NCI-H1105 treated with DMSO at 0.1 percent for 48 hours (cell line): Measurements from ENCODE around the gene MAP3K7CL.

Experiments
- DNase-seq: peaks from one replicate; lab custom pipeline; 2025; lab: John Stamatoyannopoulos, UW

Gene MAP3K7CL

DNA sequence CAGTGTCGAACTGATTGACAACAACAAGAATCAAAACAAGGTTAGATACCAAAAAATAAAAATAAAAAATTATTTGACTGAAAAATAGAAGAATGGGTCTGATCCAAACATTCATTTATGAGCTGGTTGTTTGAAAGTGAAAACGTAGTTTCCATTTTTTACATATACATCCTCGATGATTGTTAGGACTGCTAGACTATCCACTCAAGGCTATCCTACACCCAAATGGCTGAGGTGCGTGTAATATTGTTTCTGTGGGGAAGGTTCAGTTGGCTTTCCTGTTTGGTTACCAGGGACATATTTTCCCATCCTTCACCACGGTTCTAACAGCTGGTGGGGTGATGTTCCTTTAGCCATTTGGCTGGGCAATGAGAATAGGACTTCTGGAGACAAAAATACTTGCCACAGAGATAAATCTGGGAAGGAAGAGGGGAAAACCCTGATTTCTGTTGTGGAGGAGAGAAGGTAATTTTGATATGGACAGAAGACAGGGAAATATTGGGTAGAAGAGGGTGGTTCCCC lies 66.3 kb downstream of the MAP3K7CL start:
- DNase-seq: no peak

DNA sequence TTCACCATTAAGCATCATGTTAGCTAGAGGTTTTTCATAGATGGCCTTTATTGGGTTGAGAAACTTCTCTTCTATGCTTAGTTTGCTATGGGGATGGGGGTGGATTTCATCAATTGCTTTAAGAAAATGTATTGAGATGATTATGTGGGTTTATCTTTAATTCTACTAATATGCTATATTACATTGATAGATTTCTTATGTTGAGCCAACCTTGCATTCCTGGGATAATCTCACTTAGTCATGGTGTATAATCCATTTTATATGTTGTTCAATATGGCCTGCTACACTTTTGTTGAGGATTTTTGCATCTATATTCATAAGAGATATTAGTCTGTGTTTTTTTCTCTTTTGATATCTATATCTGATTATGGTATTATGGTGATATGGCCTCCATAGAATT lies 70.7 kb downstream of the MAP3K7CL start:
- no peak for DNase-seq

DNA sequence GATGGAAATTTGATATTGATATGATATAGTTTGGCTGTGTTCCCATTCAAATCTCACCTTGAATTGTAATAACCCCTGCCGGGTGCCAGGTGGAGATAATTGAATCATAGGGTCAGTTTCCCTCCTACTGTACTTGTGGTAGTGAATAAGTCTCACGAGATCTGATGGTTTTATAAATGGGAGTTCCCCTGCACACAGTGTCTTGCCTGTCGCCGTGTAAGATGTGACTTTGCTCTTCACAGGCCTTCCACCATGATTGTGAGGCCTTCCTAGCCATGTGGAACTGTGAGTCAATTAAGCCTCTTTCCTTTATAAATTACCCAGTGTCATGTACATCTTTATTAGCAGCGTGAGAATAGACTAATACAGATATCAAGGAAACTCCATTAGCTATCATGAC lies 74.6 kb downstream of the MAP3K7CL start:
- no peak for DNase-seq

DNA sequence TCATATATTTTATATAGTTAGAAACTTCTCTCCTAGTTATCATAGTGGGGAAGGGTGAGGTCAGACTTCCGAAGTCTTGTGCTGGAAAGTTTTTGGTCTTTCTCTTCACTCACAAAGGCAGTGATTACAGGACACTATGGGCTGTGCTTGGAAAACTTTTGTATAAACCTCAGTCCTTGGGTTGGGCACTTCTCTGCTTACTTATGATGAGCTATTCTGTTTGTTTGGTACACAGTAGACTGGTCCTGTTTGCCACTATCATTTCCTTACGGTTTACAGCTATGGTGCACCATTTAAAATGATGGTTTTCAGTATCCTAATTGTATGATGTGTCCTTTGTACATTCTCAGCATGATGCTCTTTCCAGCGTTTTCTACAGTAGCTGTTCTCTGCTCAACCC lies 75.5 kb downstream of the MAP3K7CL start:
- DNase-seq: no peak

DNA sequence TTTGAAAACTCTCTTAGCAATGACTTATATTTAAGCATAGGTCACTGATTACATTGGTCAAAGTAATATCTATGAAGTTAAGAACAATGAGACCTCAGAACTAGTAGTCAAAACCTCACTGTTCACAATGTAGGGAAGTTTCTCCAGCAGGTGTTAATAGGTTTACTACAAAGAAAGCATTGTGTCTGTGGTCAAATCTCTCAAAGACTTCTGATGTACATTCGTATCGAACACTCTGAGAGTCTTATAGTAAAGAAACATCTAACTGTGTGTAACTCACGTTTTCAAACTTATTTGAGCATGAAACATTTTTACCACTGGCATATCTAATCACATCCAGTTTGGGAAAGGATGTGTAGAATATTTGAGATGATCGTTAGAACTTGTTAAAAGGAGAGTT lies 76.0 kb downstream of the MAP3K7CL start:
- DNase-seq: no peak

DNA sequence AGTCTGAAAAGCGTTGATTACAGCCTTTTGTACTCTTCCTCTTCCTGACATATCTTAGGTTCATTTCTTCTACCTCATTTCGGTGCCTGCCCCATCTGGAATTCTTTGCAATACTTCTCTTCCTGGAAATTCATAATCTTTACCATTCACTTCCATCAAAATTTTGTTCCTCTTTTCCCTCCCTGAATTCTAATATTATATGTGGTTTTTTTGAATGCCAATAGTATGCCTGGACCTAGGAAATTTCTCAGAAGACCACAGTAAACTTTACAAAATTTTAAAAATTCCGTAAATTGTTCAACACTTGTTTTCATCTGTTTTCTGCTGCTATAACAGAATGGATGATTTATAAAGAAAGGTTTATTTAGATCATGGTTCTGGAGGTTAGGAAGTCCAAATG lies 76.8 kb downstream of the MAP3K7CL start:
- no peak for DNase-seq

DNA sequence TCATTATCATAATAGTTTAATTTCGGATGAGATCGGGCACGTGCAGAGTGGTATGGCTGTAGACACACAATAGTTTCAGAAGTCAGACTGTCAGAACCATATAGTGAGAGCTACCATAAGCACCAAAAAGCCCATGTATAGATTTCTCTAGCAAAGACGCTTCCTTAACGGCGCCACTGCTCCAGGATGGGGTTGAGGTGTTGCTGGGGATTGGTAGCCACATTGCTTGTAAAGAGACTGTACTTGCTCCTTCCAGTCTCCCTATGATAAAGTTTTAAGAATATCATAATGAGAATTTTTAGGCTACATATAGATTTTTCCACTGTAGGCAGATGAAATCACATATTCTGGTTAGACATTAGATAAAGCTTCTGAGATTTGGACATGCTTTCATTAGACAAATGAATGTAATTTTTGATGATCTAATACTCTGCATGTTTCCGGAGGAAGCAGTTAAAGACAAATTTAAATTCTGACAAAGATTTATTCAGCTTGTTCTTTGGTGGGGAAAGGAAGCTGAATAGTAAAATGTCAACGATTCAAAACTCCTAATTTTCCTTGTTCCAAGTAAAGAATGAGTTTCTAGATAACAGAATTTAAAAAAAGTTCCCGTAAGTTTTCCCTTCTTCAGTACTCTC lies 77.7 kb downstream of the MAP3K7CL start:
- no peak for DNase-seq

DNA sequence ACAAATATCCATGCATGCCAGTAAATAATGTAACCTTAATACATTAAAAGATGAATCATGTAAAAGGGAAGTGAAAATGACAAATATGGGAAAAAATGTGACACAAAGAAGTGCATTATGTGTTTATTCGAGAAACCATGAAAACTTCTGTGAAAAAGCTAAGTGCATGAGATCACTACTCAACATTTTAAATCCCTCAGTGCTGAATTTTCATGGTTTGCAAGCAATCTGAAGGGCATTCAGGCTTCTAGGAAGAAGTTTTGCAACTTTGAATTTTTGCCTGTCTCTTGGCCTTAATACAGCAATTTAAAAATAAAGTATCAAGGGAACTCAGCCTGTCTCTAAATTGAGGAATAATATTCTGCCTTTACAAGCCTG lies 78.2 kb downstream of the MAP3K7CL start:
- no peak for DNase-seq

DNA sequence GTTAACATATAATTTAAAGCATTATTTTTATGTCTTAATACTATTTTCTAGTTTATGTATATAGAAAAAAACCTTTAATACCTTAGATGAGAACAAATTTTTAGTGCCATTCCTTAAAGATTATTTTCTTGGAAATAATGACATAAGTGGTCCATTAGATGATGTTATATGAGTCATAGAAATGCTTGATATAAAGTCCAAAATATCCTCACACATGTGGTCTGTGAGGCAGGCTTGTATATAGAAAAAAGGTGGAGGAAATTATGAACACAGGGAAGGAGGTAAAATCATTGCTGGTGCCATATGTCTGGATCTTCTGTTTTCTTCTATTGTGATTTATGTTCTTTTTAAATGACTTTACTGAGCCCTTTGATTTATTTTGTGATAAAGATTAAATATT lies 79.3 kb downstream of the MAP3K7CL start:
- DNase-seq: no peak

DNA sequence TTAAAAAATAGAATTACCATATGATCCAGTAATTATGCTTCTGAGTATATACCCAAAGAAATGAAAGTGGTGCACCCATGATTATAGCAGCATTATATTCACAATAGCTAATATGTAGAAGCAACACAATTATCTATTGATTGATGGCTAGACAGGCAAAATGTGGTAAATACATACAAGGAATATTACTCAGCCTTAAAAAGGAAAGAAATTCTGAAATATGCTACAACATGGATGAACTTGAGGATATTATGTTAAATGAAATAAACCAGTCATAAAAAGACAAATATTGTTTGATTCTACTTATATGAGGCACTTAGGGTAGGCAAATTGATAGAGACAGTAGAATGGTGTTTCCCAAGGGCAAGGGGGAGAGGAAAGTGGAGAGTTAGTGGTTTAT lies 80.8 kb downstream of the MAP3K7CL start:
- no peak for DNase-seq

DNA sequence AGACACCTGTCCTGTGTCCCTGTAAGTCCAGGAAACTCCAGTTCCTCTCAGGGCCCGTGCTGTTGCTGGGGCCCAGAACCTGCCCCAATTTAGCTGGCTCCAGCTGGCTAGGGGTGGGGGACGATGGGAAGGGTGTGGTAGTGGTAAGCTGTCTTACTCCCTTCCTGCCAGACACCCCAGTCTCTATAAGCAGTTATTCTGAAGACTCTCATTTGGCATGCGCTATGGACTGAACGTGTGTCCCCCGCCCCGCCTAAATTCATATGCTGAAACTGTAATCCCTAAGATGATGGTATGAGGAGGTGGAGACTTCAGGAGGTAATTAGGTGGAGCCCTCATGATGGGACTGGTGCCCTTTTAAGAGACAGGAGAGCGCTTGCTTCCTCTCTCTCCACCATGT lies 82.0 kb downstream of the MAP3K7CL start:
- no peak for DNase-seq

DNA sequence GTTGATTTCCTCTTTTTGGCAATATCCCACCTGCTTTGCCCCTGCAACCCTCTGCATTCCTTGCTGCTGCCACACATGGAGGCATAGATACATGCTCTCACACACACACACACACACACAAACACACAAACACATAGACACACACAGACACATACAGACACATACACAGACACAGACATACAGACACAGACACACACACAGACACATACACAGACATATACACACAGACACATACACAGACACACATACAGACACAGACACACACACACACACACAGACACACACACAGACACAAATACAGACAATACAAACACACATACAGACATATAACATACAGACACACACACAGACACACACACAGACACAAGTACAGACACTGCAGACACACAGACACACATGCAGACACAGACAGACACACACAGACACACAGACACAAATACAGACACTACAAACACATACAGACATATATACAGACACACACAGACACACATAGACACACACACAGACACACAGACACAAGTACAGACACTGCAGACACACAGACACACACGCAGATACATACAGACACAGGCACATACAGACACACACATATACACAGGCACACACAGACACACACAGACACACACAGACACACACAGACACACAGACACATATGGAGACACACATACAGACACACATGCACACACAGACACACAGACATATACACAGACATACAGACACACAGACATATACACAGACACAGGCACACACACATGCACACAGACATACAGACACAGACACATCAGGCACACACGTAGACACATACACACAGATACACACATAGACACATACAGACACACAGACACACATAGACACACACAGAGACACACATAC lies 83.3 kb downstream of the MAP3K7CL start:
- DNase-seq: no peak

DNA sequence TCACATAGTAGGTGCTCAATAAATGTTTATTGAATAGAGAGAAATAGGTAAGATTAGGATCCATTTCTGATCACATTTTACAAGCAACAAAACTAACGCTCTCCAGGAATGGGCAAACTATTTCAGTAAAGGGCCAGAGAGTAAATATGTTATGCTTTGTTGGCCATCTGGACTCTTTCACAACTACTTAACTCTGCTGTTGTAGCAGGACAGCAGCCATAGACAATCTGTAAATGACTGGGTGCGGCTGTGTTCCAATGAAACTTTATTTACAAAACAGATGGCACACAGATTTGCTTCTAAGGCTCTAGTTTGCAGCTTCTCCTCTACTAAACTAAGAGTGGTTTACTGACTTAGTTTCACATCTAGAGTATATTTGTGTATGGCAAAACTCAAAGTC lies 85.3 kb downstream of the MAP3K7CL start:
- DNase-seq: no peak

DNA sequence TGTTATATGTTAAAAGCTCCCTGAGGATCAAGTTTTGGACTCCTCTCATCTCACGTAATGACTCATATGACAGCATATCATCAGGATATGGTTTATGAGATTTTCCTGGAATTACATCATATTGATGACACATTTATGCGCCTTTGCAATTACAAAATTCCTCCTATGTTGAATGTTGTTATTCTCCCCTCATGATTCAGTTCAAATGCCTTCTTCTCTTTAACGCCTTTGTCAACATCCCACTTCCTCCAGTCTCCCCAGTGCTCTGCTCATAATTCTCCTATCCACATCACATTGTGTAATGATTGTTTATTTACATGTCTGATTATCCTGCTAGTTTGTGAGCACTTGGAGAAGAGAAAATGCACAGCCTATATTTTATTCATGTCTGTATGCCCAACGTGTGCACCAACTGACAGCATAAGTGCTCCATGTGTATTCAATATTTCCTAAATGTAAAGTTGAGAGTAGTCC lies 87.4 kb downstream of the MAP3K7CL start:
- no peak for DNase-seq

DNA sequence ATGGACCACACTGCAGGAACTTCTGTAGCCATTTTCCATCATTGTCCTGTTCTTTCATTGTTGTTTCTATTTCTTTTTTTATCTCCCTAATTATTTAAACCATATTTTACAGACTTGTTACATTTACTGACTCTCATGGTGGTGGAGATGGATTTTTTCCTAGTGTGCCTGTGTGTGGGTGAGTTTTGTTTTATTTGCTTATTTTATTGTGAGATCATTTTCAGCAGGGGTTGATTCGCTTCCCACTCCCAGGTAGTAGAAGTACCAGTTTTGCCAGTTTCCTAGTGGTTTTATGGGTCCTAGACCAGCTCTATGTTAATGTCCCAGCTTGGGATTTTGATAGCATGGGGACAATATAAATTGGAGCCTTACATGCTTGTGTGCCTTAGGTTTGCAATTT lies 88.3 kb downstream of the MAP3K7CL start:
- no peak for DNase-seq

DNA sequence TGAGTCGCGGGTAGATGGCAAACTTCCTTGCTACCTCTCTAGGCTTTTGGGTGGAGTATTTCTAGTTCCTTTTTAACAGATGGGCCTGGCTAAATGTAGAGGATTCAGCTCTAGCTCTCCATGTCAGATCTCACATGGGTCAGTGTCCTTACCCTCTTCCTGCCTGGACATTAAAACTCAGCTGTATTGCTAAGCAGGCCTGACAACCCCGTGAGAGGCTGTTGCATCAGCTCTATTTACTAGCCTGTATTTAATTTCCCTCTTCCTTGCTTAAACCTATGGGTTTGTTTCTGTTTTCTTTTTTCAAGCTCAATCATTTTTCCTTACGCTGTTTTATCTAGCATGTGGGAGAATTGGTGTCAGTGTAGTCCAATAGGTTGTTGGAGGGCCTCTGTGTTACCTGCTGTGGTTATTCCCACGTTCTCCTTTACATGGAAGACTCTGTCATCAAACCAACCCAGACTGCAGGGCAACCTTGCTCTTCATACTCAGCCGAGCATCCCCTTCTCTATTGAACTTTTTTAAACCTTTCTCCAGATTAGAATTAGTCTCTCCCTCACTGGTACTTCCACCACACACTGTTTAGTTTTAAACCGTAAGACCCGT lies 88.8 kb downstream of the MAP3K7CL start:
- DNase-seq: no peak

DNA sequence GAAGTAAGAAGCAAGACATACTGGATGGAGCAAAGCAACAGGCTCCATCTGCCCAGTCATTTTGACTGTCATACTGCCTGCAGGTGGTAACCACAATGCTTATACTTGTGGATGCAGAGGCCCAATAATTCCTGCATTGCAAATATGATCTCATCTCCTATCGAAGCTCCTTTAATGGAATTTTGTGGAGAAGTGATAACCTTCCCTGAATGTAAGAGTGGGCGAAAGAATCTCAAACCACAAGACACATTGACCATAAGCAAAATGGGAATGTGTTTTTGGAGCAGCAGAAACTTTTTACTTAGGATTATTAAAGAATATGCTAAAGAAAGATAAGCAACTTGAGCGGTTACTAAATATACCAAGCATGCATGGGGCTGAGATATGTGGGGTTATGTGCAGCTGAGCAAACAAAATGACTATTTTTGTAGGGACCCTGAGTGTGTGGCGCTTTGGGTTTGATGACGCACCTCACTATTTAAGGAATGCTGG lies 90.9 kb downstream of the MAP3K7CL start:
- no peak for DNase-seq

DNA sequence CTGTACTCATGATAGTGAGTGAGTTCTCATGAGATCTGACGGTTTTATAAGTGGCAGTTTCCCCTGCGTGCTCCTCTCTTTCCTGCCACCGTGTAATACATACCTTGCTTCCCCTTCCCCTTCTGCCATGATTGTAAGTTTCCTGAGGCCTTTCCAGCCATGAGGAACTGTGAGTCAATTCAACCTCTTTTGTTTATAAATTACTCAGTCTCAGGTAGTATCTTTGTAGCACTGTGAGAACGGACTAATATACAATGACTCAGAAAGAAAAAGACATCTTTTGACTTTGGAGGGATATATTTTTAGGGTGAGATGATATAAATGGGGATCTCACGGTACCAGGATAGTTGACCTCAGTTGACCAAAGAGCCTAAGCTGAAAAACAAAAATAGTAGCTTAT lies 93.6 kb downstream of the MAP3K7CL start:
- no peak for DNase-seq
